Prostate gland (tissue), 2 donors: ENCODE measurements around the gene TIRAP.
A peak's percentile ranks its signal among the peaks of the same experiment; 100 is the strongest.

Source experiments
- CTCF ChIP-seq, 4 experiments: fragments of 200-600 bp in 2 of 4; fragments of 450-650 bp in 2 of 4; sonication (generic) in 2 of 4; IDR thresholded peaks; 1 replicate in 3 of 4; 2 replicates in 1 of 4; pipeline ENCODE4 v1.5.1; 2016 to 2019; ENCODE audit warnings: antibody characterized with exemption in 4 of 4, mild to moderate bottlenecking in 2 of 4, moderate library complexity in 2 of 4
- POLR2A ChIP-seq: fragments of 450-650 bp; IDR thresholded peaks from one replicate; pipeline ENCODE4 v1.6.1; 2016; ENCODE audit warnings: antibody characterized with exemption, mild to moderate bottlenecking

GRCh38 chr11:126307706-126308105, 24.8 kb downstream of the TIRAP start:
- TF ChIP-seq CTCF (IDR thresholded peaks at IDR 0.05) (peak in 2 of 4 experiments; percentile 26 to 43), POLR2A (no peak)
